Fibroblast of skin of back (primary cell): ENCODE results near the gene PHGDH.
"Not testable (repeated sequence)": the region's sequence is repeated elsewhere in the genome, so short reads cannot be mapped to it uniquely, and the experiment has no call there.

Experiments used
- DNase-seq: peaks from one replicate; pipeline ENCODE4 v3.0.0-alpha.2; 2013

Gene PHGDH

DNA sequence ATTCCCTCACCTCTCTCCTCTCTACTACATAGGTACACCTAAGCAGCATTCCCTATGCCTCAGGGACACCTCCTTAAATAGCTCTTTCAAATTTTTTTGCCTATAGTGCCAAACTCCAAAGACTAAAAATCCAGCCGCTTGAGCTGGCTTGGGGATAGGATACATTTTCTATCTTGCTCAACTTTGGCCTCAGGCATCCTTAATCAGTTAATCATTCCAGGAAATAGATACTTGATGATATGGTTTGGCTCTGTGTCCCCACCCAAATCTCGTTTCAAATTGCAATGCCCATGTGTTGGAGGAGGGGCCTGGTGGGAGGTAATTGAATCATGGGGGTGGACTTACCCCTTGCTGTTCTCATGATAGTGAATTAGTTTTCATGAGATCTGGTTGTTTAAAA lies 11.4 kb upstream of the PHGDH start:
- DNase-seq, result no peak

DNA sequence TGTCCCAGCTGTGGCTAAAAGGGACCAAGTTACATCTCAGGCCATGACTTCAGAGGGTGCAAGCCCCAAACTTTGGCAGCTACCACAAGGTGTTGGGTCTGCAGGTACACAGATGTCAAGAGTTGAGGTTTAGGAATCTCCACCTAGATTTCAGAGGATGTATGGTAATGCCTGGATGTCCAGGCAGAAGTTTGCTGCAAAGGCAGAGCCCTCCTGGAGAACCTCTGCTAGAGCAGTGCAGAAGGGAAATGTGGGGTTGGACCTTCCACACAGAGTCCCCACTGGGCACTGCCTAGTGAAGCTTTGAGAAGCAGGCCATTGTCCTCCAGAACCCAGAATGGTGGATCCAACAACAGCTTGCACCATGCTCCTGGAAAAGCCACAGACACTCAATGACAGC lies 10.1 kb upstream of the PHGDH start:
- no peak for DNase-seq

DNA sequence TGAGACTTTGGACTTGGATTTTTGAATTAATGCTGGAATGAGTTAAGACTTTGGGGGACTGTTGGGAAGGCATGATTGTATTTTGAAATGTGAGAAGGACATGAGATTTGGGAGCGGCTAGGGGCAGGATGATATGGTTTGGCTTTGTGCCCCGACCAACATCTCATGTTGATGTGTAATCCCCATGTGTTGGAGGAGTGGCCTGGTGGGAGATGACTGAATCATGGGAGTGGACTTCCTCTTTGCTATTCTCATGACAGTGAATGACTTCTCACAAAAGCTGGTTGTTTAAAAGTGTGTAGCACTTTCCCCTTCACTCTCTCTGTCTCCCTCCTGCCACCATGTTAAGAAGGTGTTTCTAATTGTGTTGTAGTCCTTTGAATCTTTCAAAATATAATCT lies 9.3 kb upstream of the PHGDH start:
- peak; percentile 81 for DNase-seq

DNA sequence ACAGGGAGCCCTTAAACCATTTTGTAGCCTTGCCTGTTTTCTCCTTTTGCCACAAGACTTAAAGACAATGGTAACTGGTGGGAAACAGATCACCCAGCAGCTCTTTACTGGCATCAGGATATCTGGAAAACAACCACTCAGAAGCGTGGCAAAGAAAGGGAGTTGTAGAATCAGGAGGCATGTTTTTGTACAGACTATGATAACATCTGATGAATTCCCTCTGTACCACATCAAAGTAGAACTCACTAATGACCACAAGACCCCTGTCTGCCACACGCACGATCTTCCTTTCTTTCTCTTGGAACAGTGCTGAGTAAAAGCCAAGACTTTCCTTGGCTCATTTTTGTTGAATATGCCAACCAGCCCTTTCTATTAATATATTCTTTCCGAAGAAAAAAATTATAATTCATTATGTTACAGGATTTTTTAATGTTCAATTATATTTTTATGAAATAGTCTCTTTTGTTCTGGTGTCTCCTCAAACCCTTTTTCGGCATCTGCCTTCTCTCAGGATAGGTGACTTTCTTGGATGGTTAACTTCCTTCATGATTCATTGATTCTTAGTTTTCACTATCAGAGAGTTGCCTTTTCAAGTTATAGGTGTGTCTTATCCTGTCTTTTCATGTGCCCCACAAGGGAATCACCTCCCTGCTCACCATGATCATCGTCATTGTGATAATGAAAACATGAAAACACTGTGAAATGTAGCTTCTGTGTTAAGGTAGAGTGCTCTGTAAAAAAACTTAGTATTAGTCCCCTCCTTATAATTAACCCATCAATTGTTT lies 7.9 kb upstream of the PHGDH start:
- no peak for DNase-seq

DNA sequence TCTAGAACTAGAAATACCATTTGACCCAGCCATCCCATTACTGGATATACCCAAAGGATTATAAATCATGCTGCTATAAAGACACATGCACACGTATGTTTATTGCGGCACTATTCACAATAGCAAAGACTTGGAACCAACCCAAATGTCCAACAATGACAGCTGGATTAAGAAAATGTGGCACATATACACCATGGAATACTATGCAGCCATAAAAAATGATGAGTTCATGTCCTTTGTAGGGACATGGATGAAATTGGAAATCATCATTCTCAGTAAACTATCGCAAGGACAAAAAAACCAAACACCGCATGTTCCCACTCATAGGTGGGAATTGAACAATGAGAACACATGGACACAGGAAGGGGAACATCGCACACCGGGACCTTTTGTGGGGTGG lies 5.1 kb upstream of the PHGDH start:
- not testable (repeated sequence) for DNase-seq

DNA sequence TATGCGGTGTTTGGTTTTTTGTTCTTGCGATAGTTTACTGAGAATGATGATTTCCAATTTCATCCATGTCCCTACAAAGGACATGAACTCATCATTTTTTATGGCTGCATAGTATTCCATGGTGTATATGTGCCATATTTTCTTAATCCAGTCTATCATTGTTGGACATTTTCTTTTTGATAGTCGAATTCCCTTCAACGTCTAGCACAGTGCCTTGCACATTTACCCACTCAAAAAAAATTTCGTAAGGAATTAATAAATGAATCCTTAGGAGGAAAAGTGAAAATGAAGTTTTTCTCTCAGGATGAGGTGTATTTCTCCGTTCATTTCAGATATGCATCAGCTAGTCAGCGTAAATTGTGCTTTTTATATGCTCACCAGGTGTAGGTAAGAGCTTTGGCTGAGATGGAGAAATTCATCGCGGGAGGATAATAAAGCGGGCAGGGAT lies 354 bp upstream of the PHGDH start:
- not testable (repeated sequence) for DNase-seq

DNA sequence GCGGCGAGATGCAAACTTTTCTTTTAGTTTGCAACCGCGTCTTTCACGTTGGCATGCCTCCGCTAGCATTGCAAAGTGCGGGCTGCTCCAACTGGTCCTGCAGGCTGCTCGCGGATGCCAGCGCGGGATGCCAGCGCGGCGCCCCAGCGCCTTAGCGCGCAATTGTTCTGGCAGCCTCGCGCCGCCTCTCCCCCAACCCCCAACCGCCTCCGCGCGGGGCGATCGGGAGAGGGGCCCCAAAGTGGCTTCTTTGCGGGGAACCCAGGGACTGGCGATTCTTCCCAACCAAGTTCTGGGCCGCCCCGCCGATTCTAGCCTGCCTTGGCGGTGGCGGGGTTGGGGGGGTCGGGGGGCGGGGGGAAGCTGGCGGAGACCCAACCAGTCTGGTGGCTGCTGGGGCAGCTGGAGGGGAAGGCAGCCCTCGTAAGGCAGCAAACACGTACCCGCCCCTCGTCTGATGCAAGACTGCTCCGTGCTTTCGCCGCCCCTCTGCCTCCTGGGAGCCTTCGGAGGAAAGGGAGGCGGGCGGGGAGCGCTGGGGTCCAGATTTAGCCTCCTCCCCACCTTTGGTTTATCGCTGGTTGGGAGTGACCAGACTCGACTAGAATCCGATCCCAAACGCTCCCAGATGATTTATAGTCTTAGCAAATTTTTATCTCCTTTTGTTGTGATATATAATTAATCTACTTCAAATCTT lies 756 bp downstream of the PHGDH start:
- DNase-seq, result peak; percentile 97

DNA sequence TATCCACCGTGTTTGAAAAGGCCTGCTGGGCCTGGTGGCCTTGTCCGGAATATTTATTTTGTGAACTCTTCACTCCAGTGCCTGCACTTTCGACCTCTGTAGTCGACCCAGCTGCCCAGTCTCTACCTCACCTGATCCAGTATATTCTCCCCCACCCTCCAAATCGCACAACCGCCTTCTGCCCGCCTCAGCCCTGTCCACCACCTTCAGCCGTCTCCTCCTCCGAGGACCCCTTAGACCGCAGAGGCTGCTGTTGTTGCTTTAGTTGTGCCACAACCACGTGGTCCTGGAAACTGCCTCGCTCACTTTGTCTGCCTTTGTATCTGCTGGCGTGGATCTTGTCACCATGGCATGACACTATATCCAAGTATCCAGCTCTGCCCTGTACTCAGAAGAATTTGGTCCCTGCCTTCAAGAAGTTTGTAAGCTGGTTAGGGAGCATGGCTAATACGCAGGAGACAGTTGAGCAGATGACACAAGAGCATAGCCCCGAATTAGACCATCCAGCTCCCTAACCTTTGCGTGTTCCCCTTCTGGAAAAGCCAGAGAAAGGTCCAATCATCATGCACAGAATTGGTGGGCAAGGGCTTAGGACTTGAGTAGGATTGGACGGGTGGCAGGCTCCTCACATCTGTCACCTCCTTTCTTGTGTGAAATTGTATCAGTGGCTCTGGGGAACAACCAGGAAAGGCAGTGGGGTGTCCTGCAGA lies 1.5 kb downstream of the PHGDH start:
- DNase-seq, result peak; percentile 55

DNA sequence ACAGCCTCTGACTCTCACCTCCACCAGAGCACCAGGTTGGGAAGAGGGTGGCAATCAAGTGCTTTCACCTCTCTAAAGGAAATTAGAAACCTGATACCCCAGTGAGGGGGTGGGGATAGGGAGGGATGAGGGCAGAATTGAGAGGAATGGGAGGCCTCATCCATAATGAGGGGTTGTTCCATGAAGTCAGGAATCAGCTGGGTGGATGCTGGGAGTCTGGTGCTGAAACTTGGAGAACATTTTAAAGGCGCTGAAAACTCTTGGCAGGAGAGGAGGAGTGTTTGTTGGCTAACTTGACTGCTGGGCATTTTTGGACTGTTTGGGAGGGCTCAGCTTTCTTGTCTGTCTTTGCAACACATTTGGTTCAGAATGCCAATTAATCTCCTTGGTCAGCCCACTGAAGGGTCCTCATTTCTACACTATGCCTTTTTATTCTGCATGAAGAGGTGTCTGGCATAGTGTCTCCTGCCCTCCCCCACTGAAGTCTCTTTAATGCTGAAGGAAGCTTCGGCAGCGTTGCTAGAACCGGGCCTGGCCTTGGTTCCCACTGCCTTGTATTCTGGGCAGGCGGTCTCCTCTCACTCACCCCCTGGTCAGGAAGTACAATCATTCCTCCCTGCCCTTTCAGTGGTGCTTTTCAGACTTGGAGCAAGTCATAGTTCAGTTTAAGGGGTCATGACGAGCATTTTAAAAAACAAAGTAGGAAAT lies 2.2 kb downstream of the PHGDH start:
- peak; percentile 15 for DNase-seq

DNA sequence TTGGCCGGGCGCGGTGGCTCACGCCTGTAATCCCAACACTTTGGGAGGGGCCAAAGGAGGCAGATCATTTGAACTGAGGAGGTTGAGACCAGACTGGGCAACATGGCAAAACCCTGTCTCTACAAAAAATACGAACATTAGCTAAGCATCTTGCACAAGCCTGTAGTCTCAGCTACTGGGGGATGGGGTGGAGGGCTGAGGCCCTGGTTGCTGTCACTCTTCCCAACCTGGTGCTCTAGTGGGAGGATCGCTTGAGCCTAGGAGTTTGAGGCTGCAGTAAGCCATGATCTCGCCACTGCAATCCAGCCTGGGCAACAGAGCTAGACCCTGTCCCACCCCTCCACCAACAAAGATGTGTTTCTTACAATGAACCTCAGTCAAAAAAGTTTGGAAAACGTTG lies 2.8 kb downstream of the PHGDH start:
- no peak for DNase-seq

DNA sequence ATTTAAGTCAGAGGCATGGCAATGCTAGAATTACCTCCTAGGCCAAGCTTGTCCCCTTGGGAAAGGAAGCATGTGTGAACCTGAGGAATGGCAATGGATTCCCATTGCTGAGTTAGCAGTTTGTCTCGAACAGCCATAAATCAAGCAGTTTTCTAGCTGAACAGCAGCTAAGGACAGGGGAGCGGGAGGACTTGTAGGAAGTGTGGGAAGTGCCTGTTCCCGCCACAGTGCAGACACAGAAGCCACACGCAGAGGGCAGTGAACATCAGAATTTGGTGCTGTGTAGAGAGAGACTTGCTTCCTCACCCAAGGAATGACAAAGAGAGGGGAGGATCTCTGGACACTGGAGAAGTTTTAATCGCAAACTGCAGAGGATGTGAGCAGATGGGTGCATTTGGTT lies 3.8 kb downstream of the PHGDH start:
- peak; percentile 42 for DNase-seq

DNA sequence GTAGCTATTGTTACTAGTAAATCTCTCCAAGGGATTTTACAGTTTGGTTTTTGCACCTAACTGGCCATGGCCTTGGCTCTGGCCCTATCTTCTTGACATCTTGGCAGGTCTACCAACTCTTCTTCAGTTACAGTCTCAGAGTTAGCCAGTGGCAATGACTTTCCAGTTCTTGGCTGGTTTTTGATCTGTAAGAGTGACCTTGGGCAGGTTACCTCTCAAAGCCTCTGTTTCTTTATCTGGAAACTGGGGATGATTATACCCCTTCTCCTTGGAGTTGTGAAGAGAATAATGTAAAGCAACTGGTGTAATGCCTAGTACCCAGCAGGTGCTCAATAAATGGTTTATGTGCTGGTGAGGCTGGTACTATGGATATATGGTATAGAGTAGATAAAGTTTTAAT lies 6.7 kb downstream of the PHGDH start:
- DNase-seq, result no peak

DNA sequence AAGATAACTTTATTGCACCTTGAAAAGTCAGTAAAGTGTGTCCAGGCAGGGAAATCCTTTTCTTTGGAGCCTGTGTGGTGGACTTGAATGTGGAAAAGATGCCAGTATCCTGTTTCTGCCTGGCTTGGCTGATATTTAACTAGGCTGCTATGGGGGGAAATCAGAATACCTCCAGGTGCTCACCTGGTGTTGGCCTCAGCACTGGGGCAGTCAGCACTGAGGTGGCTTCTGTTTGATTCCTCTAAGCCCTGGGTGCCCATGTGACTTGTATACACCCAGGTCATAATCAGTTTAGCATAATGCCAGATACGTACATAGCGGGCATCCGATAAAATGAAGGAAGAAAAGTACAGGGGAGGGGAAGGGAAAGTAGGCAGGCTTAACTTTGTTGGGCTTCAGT lies 7.2 kb downstream of the PHGDH start:
- no peak for DNase-seq

DNA sequence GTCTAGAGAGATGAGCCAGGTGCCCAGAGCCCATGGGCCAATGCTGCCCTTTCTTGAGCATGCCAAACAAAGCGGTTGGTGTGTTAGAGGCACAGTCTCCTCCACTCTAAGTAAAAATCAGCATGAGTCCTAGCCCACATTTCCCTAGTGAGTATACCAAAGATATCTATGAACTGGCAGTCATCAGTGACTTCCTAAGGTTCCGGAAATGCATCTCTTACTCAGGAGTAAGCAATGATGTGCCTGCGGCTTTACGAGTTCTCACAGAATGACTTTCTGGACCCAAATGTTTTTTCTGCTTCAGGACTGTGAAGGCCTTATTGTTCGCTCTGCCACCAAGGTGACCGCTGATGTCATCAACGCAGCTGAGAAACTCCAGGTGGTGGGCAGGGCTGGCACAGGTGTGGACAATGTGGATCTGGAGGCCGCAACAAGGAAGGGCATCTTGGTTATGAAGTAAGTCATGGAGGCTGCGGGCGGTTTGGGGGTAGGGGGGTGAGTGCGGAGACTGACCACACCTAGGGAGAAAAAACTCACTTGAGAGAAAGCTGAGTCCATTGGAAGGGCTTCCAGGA lies 9.2 kb downstream of the PHGDH start:
- DNase-seq, result no peak

DNA sequence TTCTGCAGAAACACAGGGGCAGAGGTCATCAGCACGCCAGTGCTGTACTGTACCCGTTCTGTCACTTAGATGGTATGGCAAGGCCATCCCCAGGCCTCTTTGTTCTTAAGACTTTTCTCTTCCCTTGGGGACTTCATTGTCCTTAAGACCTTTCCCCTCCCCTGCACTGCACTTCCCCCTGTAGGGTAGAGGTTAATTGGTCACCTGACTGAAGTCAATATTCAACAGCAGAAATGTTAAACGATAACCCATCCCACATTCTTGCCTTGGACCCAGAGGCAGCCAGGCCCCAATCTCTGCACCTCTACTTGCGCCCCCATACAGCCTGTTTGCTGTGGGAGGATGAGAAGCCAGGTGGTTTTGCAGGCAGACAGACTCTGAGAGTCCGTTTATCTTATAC lies 10.2 kb downstream of the PHGDH start:
- DNase-seq, result no peak

DNA sequence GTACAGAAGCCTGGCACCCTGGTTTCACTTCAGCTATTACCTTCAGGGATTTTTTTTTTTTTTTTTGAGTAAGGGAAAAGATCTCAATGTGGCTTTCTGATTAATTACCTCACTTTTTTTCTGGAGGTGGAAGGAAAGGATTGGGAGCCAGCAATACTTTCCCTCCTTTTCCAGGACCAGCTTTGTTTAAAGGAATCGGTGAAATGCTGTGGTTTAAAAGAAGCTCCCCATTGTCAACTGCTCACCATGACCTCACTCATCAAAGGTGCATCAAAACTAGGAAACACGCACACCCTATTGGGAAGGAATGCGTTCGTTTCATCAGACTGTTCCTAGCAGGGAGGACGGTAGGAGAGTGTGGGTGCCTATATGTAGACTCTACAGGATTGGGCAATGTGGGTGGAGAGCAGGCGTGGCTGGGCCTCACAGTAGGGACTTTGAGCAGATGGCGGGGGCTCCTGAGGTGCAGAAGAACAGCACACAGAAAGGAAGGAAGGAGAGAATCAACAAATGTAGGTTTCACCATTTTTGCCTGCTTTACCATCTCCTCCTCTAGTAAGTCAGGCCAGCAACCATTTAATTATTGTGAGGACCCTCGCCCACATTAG lies 13.0 kb downstream of the PHGDH start:
- DNase-seq, result no peak

DNA sequence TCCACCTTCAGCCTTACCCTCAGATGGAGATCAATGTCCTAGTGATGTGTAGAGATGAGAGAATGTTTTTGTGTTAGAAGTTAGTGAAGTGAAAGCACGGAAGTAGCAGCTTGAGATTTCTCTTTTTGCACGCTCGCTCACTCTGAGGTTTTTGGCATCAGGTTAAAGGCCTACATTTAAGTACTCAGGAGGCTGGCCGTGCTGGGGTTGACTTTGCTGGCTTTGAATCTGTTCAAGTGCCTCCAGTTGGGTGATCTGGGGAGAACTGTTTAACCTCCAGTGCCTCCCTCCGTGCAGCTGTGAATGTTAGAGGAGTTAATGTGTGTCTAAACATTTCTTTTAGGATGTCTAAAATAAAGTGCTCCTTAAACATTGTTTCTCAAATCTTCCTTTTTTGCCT lies 13.9 kb downstream of the PHGDH start:
- DNase-seq, result no peak

DNA sequence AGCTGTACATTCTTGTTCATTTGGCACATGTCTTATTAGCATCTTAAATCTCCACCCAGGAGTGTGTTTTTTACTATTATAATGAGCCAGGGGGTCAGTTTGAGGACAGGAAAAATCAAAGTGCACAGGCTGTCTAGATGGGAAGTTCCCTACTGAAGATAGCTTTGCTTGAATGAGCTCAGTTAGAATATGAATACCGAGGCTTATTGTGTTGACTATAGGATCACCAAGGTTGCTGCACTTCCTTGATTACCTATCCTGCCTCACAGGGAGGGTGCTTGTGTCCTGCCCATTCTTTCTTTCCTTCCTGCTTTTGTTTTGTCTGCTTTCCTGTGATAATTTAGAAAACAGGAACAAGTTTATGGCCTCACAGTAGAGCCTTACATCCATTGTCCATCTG lies 16.3 kb downstream of the PHGDH start:
- no peak for DNase-seq

DNA sequence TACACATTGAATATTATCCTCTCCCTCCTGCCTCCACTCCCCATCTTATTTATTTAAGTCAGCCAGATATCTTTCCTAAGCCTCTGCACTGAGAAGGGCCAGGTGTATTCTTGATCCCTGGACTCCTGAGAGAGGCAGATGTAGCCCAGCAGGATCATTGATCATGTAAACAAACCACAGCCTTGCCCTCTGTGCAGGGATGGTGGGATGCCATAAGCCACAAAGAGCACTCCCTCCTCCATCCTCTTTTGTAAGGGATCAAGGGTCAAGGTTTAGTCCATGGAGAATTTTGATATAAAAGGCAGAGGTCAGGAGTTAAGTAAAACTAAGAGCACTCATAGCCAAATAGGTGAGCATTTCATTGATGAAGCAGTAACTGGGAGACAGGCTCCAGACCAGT lies 17.3 kb downstream of the PHGDH start:
- DNase-seq, result no peak

DNA sequence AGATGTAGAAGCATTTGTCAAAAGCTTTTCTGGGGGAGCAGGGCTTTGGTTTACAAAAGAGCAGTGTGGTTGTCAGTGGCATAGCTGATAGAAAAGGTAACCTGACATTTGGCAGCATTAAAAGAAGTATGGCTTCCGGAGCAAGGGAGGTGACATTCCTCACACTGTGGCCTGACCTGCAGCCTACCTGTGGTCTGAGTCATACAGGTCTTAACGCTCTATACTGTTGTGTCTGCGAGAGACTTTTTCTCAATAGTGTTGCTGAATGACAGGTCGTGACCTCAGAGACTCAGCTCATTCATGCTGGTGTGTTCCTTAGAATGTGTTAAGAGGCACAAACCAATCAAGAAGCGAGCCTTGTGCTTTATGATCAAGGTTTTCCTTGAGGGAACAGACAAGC lies 19.3 kb downstream of the PHGDH start:
- DNase-seq, result no peak

DNA sequence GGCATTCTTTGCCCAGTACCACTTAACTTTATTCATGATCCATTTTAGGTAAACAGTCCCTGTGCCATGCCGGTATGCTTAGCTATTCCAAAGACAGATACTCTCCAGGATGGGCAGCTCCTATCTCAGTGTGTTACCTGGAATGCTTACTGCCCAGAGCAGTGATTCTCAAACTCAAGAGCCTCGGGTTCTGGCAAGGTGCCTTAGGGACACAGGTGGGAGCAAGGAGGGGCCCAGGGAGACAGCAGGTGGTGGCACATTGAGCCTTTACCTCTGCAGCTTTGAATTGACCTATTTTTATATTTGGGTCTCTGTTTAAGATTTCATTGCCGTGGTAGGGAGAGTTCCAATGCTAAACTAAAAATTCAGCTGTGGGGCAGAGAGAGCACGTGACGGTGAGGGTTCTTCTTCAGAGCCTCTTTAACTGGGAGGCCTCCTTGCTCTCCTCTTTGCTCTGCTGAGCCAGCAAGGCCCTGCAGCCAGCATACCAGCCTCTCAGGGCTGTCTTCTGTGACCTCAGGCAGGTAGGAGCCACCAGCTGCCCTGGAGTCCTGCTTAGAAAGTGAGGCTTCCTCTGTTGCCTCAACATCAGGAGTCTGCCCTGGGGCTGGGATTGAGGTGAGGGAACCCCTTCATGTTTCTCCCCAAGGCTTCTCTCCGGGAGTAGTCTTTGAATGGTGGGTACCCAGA lies 20.2 kb downstream of the PHGDH start:
- no peak for DNase-seq
